HG03025 (cell line): Measurements from ENCODE around the gene CDH1.
"Not testable (repeated sequence)": the region's sequence is repeated elsewhere in the genome, so short reads cannot be mapped to it uniquely, and the experiment has no call there.

ENCODE experiments used
- ATAC-seq: cut with Tn5 transposase; IDR thresholded peaks from one replicate; pipeline ENCODE4 v1.9.1; 2021; ENCODE audit warnings: mild to moderate bottlenecking, moderate library complexity; ENCODE audit not compliant: unreplicated experiment, low FRiP score

The CDH1 gene

DNA sequence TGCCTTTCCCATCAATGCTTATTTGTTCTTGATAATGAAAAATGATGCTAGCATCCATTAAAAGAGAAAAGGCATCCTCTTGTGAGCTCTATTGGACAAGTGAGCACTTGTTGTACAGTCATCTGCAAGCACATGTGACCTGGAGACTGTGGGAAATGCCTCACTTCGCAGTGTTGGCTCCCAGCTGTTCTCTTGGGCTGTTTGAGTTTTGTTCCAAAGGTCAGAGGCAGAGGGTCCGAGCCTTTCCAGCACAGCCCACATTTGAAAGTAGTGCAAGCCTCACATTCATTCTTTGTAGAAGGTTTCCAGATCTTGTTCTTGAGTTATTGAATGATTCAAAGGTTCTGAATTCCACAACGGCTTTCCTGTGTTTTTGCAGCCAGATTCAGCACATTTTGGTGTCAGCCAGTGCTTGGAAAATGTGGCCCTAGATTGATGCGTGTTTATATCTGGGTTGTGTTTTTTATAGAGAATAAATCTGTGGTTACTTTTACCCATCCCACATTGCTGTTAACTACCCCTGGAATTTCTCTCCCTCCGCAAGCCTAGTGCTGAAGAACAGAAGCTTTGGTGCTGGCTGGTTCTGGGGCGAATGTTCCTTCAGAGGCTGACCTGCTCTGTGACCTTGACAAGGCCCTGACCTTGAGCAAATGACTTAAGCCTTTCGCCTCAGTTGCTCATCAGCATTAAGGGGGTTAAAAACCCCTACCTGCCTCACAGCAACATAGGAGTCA lies 49.8 kb downstream of the CDH1 start:
- no peak for ATAC-seq

DNA sequence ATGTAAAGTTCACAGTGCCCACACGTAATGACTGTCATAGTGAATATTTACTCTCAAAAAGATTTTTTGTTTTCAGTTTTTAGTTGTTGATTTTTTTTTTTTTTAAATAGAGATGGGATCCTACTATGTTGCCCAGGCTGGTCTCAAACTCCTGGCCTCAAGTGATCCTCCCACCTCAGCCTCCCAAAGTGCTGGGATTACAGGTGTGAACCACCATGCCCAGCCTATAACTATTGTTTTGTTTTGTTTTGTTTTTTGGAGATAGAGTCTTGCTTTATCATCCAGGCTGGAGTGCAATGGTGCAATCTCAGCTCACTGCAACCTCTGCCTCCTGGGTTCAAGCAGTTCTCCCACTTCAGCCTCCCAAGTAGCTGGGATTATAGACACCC lies 50.3 kb downstream of the CDH1 start:
- ATAC-seq, result not testable (repeated sequence)

DNA sequence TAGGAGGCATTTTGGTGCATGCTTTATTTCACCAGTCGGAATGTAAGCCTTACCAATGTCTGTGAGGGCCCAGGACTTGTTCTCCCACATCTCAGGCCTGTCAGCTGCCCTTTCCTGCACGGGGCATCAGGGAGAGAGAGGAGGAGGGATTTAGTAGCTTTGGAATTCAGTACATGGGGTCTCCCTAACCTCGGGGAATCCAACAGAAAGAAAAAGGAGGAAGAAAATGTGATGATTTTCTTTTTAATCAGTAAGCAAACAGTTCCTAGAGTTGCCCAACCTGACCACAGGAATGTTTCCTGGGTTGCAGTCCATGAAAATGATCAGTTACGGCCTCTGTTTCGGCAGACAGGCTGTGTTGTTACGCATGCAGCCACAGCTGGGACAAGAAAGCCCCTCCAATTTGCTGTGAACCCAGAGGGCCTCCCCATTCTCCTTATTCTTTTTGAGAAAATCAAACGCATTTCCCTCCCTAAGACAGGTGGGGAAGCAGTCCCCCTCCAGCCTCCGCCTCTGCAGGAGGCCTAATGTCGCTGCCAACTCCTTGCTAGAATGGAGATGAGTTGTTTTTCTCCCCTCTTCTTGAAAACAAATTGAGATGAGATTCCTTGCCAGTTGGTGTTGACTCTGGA lies 53.2 kb downstream of the CDH1 start:
- no peak for ATAC-seq

DNA sequence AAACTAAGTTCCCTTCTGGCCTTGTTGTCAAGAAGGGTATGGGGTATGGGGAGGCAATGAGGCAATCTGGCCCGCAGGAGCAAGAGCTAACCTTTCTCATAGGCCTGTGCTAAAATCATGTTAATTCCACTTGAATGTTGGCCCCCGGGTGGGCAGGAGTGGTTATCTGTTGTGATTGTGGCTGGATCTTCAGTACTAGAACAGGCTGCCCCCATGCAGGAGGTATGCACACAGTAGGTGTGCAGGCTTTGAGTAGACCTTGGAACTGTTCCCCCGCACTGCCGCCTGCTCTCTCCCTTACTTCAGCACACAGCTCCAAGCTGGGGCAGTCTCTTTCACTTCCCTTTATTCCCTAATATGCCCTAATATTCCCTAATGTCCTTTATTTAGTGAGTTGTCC lies 53.9 kb downstream of the CDH1 start:
- ATAC-seq, result no peak

DNA sequence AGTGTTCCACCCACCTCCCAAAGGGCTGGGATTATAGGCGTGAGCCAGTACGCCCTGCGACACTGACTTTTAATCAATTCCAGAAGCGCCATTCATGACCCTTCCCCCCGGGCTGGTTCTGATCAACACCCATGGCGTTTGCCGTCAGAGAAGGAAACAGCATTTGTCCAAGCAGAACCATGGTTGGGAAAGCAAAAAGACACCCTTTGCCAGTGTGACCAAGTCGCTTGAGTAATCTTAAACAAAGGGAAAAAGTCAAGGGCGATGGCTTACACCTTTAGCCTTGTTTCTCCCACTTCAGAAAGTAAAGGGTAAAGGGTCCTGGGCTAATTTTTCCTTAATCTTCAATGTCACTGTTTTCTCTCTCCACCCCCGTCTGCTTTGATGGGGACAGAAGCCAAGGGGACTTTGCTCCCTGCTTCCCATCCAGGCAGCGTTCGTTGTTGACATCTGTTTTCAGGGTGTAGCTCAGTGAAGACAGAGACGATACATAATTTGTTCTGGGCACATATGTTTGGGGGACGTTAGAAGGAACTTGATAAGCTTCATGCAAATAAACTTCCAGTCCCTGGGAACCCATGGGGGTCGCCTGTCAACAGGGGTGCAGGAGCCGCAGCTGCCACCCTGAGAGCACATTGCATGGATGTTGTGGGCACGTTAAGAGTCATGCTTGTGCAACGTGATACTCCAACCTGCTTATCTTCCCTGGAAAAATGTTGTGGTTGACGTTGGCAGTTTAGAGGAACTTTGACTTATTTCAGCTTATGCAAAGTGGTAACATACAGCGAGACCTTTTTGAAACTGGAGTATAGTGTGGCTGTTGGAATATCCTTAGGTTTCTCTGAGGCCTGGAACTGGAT lies 55.6 kb downstream of the CDH1 start:
- ATAC-seq, result no peak

DNA sequence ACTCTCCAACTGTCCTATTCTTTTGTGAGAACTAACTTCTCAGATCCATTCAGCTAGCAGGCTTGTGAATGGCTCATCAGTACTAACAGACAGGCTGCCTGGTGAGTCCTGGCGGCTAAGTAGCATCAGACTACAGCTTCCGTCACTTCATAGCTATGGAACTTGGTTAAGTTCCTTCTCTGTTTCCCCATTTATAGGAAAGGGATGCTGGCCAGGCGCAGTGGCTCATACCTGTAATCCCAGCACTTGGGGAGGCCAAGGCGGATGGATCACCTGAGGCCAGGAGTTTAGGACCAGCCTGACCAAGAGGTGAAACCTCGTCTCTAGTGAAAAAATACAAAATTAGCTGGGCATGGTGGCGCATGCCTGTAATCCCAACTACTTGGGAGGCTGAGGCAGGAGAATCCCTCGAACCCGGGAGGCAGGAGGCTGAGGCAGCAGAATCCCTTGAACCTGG lies 56.3 kb downstream of the CDH1 start:
- no peak for ATAC-seq

DNA sequence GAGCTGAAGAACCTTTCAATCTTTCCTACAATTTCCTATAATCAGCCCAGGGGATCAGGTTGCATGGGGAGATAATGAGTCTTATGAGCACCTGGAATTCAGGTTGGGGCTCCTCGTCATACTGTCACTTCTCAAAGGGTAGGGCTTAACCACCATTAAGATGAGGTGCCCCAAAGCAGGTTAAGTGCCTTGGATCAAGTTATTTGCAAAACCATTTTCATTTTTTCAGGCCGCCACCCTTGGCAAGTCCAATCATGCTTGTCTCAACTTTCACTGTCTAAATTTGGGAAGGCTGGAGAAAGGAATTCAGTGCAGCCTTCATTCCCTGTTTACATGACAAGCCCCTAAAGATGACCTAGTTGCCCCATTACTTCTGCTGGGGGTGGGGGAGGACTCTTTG lies 61.3 kb downstream of the CDH1 start:
- no peak for ATAC-seq

DNA sequence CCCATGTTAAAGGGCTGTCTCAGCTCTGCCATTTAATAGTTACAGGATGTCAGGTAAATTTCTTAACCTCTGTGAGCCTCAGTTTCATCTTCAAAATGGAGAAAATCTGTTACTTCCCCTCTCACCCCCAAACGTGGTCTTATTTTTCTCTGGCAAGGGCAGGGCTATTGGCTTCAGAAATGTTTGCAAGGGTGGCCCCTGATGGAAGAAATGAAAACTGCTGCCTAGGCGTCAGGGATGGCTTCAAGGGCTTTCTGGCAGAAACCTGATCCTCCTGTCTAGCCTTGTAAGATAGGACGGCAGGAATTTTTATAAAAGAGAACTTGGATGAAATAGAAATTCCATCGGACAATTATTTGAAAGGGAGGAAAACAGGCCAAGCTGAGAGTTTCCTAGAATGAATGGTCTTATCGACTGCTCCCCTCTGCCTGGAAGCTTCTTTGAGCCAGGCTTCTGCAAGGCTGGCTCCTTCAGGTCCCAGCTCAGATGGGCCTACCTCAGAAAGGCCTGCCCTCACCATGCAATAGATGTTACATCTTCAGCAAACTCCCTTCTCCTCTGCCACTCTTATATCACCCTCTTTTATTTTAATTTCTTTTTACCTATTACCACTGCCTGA lies 63.3 kb downstream of the CDH1 start:
- no peak for ATAC-seq

DNA sequence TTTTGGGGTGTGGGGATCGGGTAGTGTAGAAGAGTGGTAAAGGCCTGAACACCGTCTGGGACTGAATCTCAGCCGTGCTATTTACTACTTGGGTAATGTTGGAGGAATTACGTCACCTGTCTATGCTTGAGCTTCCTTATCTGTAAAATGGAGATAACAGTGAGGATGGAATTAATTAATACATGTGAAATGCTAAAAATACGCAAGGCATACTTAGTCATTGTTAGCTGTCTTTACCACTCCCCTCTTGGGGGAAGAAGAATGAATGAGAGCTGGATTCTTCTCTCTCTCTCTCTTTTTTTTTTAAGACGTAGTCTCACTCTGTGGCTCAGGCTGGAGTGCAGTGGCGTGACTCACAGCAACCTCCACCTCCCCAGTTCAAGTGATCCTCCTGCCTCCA lies 65.1 kb downstream of the CDH1 start:
- no peak for ATAC-seq

DNA sequence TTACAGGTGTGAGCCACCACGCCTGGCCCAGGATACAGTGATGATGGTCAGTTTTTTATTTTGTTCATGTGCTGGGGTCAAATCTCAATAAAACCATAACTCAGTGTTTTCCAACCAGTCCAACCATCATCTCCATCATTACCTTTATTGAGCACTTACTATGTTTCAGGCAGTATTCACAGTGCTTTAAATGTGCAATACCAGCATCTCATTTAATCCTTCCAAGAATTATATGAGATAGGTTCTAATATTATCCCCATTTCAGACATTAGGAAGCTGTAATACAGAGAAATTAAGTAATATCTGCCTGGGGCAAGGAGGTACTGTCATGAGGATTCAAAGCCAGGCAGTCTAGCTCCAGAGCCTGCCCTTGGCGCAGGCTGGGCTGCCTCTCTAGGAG lies 69.3 kb downstream of the CDH1 start:
- no peak for ATAC-seq

DNA sequence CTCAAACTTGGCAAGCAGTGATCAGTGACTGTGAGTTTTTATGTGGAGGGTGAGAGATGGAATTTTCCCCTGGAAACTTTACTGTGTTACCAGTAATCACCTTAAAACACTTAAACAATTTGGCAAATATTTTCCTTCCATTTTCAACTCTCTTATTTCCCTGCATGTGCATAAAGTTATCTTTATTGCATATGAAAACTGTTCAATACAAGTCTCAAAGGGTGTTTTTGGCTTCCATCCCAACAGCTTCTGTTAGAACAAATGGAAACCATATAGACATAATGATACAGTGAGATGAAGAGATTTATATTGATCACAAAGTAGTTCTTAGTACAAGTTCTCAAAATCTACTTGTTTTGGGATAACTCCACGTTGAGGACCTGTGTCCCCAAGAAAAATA lies 69.9 kb downstream of the CDH1 start:
- no peak for ATAC-seq

DNA sequence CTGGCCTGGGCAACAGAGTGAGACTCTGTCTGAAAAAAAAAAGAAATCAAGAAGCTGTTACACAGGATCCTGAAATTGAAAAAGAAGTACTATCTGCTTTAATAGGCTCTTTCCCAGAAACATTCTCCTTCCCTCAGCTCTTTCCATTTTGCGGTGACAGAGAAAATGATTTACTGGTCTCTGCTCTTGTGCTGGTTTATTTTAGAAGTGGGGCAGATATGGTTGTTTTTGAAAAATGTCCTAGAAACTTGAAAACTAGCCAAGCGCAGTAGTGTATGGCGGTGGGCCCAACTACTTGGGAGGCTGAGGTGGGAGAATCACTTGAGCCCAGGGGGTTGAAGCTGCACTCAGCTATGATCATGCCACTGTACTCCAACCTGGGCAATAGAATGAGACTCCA lies 77.4 kb downstream of the CDH1 start:
- ATAC-seq, result no peak

DNA sequence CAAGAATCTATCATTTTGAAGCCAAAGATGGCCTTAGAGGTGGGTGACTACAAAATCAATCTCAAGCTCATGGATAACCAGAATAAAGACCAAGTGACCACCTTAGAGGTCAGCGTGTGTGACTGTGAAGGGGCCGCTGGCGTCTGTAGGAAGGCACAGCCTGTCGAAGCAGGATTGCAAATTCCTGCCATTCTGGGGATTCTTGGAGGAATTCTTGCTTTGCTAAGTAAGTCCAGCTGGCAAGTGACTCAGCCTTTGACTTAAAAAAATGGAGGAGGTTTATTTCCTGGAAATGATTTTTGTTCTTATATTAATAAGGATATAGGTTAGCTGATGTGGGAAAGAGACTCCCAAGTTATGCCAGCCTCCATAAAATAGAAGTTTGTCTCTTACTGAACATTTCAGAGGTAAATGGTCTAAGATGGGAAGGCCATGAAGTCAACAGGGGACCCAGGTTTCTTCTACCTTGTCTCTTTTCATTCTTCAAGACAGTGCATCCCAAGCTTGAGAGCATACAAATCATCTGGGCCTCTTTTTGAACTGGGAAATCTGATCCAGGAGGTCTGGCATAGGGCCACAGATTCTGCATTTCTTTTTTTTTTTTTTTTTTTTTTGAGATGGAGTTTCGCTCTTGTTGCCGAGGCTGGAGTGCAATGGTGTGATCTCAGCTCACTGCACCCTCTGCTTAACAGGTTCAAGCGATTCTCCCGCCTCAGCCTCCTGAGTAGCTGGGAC lies 86.5 kb downstream of the CDH1 start:
- no peak for ATAC-seq

DNA sequence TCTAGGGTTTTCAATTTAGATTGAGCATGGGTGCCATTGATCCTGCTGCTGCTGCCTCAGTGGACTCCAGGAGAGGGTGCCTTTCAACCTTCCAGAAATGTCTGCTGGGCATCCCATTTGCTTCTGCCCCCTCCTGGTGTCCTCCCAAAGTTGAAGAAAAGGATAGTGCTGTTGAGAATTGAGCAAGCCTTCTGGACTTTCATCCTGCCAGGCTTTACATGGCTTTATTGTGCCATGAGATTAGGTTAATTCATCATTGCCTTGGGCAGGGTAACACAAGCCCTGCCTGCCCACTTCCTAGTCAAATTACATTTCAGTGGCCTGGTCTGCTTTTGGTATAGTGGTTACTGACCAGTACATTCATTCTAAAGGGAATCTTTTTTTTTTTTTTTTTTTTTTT lies 88.3 kb downstream of the CDH1 start:
- ATAC-seq, result no peak

DNA sequence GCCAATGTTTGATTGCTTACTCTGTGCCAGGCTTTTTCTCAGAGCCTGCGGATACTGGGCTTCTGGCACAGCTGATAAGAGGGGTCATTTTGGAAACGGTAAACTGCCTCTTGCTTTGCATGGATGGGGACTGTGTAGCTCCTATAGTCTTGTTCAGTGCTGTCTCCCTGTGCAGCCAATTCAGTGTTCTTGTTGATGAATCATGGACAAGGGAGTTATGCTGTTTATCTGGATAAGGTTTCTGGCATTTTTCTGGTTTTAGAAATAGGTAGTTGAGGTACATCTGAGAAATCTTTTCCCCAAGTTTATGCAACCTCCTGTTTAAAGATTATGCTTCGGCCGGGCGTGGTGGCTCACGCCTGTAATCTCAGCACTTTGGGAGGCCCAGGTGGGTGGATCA lies 89.6 kb downstream of the CDH1 start:
- ATAC-seq, result no peak

DNA sequence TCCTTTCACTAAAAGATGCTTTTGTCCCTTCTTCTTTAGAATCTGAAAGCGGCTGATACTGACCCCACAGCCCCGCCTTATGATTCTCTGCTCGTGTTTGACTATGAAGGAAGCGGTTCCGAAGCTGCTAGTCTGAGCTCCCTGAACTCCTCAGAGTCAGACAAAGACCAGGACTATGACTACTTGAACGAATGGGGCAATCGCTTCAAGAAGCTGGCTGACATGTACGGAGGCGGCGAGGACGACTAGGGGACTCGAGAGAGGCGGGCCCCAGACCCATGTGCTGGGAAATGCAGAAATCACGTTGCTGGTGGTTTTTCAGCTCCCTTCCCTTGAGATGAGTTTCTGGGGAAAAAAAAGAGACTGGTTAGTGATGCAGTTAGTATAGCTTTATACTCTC lies 96.2 kb downstream of the CDH1 start:
- ATAC-seq, result no peak

DNA sequence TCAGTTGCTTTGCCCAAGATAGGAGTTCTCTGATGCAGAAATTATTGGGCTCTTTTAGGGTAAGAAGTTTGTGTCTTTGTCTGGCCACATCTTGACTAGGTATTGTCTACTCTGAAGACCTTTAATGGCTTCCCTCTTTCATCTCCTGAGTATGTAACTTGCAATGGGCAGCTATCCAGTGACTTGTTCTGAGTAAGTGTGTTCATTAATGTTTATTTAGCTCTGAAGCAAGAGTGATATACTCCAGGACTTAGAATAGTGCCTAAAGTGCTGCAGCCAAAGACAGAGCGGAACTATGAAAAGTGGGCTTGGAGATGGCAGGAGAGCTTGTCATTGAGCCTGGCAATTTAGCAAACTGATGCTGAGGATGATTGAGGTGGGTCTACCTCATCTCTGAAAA lies 97.5 kb downstream of the CDH1 start:
- ATAC-seq, result no peak

DNA sequence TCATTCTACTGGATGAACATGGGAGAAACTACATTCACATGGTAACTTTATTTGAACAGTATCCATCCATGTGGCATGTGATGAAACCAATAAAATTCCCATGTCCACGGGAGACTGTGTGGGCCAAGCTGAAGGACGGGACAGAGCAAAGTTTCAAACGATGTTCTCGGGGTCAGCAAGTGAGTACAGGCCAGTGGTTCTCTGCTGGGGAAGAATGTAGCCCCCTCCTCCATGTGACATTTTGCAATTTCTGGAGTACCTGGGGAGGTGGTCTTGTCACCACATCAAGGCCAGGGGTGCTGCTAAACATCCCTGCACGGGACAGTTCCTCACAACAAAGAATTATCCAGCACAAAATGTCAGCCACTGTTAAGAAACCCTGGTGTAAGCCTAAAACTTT lies 98.9 kb downstream of the CDH1 start:
- no peak for ATAC-seq

DNA sequence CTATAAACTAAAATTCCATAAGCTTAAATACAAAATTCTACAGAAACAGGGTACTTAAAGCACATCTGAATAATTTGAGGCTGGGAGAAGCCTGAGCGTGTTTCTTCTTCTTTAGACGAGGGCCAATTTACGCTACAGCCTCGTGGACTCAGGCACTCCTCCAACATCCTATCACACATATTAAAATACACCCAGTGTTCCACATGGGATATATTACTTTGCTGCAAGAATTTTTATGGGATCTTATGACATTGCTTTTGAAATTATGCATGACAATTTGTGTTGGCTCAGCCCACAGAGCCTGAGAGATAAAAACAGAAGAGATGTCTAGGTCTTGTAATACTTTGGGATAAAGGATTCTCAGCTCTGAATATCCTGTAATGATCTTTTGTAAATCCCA lies 102.7 kb downstream of the CDH1 start:
- no peak for ATAC-seq

DNA sequence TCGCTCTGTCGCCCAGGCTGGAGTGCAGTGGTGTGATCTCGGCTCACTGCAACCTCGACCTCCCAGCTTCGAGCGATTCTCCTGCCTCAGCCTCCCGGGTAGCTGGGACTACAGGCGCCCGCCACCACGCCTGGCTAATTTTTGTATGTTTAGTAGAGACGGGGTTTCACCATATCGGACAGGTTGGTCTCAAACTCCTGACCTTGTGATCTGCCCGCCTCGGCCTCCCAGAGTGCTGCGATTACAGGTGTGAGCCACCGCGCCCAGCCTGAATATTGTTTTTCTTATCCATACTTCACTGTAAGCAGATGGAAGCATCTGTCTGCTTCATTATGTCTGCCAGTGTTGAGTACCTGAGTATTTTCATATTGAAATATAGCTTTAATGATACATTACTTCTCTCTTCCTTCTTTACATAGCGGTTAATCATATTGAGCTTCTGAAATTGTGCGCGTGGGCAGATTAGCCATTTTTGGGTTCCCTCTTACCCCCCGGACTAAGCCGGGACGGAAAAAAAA lies 105.9 kb downstream of the CDH1 start:
- ATAC-seq, result not testable (repeated sequence)
